HG03039 (cell line): ENCODE measurements around the gene EXPH5.
"Not testable (repeated sequence)": the region's sequence is repeated elsewhere in the genome, so short reads cannot be mapped to it uniquely, and the experiment has no call there.

Experiments used
- ATAC-seq: cut with Tn5 transposase; IDR thresholded peaks from one replicate; pipeline ENCODE4 v1.9.1; 2021; ENCODE audit warnings: mild to moderate bottlenecking, moderate library complexity; ENCODE audit not compliant: unreplicated experiment

The EXPH5 gene, protein sequence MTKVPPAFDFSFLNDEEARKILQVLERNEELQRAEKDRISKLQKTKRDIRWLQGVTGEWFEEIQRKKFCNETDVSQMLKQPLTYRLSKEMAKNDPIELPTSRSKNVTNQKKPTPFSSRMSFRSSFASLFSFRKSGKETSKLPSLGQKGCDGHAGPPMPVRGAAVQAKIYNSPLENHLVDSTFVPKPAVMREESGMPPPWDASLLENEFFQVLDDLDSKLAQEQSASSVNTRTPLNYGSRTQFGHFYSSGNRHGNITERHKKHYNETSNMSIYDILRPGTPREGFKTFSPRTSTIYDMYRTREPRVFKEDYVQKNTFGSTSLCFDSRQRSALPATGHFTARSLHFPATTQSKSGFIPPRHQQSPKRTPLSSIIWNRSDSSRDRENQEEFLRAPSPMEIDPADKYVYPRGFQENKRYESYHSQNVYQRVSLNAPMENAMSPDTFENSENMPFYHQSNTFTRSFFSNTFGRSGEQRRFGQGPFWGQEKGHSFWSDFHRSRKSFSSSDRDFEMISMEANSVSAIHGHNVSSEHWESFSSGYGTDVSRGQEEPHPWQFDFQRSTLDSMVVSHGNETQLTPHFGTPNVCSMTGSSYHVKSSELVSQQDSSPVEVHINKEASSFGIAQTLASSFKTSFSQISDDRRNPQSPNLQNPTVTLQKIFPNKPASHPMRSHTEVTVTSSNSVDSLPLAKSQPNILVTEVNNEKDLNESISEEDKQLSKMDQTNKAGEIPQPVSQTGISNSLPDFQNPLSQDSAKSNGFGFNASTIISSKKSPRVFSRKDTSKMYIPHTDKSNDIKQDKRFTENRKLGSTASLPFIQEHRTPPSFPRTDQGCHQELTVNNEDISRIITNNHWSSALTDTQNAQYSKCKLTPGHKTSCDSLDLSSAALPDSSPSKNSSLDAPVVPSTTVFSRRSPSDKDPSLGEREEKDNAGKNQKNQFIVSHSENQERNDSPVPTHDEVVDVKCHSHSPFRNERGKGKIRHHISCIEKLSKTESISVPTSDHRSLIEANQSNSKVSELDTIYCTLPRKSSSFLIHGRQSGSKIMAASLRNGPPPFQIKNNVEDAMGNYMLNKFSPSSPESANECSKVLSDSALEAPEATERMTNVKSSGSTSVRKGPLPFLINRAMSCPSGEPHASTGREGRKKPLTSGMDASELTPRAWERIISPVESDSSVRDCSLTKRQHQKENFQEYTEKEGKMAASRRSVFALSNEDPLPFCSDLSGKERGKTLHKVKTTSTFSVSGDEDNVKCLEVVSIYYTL (N-terminal part only)

DNA sequence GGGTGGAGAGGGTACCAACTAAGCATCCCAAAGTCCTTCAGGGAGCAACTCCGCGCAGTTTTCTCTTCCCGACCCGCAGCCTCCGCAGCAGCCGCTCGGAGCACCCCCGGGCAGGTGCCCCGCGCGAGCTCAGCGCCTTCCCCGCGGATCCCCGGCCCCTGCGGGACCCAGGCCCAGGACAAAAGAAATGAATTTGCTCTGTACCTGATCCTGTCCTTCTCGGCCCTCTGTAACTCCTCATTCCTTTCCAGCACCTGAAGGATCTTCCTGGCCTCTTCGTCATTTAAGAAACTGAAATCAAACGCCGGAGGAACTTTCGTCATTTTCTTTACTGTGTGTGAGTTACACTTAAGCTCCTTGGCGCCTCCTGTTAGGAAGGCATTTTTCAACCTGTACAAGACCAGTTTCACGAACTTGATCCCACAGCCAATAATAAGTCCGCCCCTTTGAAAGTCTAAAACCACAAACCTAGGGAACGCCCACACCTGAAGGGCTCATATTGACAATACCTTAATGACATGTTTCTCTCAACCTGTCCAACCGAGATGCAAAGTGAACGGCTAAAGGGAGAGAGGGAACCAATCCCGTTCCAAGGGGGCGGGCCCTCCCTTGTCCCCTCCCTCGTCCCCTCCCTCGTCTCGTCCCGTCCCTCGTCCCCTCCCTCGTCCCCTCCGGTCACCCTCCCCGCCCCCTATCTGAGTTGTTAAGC, at the start of gene EXPH5:
Gene EXPH5 (minus strand): TSS at position 555 of the 709 bp plus-strand sequence. CDS start 232 bp downstream, at position 323.
- peak; percentile 91 for ATAC-seq

DNA sequence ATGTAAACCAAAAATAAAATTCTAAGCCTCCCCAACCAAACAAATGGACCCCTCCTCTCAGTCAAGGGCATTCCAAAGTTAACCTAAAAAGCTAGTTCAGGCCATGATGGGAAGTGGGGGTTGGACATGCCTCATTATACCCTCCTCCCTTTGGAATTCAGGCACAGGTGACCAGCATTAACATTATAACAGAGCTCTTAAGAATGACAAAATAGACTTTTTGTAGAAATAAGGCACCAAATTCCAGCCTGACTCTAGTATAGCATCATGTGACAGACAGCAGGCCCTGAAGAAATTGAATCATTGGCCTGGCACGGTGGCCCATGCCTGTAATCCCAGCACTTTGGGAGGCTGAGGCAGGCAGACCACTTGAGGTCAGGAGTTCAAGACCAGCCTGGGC, 48.2 kb upstream of the EXPH5 start:
- not testable (repeated sequence) for ATAC-seq

GRCh38 chr11:108639146-108639545, 45.6 kb upstream of the EXPH5 start:
- no peak for ATAC-seq

- no peak for ATAC-seq
Observed at GRCh38 chr11:108636222-108636621, 42.7 kb upstream of the EXPH5 start.

- ATAC-seq = no peak
Observed at GRCh38 chr11:108635106-108635505, 41.5 kb upstream of the EXPH5 start.

- no peak for ATAC-seq
Observed at GRCh38 chr11:108632041-108632704, 38.6 kb upstream of the EXPH5 start.

DNA sequence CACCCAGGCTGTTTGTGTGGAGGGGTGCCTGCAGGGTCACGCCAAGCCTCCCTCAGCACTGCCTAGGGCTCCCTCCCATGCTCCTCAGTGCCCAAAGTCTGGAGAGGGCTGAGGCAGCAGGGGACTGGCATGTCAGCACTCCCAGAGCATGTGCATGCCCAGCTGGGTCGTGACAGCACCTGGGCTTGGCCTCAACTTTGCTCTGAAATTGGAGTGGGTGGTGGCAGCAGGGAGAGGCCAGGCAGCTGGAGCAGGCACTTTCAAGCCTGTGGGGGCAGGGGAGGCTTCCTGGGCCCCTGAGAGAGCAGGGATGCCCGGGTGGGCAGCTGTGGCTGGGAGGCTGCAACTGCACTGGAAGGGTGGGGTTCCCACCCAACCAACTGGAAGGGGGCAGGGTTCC, 35.7 kb upstream of the EXPH5 start:
- no peak for ATAC-seq

- no peak for ATAC-seq
Observed at GRCh38 chr11:108628812-108629211, 35.2 kb upstream of the EXPH5 start.

DNA sequence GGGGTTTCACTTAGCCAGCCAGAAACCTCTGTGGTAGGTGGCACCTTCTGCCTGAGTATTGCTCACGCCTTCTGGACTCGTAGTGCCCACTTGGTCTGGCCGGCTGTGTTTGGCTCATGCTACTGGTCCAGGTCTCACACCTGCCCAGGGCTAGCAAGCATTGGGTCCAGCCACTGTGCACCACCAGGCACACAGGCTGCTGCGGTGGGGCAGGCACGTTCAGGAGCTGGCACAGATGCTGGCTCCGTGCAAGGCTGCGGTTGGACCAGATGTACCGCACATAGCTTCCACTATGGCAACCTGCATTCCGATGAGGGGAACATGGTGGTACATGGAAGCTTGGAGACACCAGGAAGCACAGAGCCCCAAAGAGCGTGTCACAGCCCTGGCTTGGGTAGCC, 34.8 kb upstream of the EXPH5 start:
- no peak for ATAC-seq

DNA sequence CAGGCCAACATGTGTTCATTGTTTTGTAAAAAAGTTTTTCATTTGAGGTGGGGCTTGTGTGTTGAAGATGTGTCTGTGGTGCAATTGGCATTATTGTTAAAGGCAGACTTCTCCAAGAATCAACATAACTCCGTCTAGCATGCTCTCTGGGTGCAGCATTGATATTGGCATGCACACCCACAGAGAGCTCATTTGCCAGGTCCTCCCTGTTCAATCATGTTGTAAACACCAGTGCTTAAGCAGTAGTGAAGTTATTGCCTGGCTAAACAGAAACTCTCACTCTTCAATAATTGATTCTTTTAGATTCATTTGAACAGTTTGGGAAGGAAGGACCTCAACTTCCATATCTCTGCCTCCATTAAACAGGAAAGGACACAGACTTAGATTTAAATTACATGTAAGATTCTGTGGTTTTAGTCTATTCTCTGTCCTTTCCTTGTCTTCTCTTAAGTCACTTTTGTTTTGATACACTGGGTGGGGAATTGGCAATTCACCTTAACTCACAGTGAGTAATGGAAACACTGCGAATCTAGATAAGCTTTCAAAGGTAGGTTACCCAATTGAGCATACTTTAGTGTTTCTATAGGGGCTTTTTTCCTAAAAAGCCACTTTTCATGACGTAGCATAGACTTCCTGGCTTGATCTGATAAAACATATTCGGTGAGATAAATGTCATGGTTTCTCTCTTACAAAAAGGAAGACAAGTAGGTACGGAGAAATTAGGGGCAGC, 30.8 kb upstream of the EXPH5 start:
- ATAC-seq = no peak

GRCh38 chr11:108622341-108622740, 28.8 kb upstream of the EXPH5 start:
- no peak for ATAC-seq

GRCh38 chr11:108620958-108621772, 27.6 kb upstream of the EXPH5 start:
- ATAC-seq = peak; percentile 87

GRCh38 chr11:108618529-108618928, 25.0 kb upstream of the EXPH5 start:
- ATAC-seq = no peak

GRCh38 chr11:108617055-108617454, 23.5 kb upstream of the EXPH5 start:
- ATAC-seq = no peak

DNA sequence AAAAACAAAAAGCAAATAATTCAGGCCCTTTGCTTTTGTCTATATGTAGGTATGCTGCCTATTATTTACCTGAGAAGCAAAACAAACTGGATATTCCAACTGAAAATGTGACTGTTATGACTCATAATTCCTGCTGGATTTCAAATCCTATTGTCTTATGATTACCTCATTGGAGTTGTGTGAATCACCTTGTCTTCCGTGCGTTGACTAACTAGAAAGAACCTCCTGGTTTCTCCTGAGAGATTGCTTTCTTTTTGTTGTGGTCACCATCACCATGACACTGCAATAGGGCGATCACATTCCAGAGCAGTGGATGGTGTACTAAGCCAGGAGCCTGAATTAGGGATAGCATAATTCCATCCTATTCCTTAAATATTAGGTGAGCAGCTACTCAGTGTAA, 23.0 kb upstream of the EXPH5 start:
- ATAC-seq = no peak

DNA sequence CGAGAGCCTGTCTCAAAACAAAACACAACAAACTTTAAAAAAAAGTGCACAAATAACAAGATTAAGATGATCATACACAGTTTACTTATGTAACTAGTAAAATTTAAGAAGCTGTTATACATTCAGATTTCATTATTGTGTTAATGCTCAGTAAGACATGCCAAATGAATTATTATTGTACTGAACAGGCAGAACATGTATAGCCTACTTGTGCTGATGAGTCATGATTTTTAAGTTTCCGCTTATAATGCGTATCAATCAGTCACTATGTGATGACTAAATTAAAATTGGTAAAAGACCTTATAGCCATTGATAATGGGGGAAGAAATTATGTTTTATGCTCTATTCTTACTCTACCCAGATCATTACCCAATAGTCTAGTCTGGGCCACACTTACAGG, 20.5 kb upstream of the EXPH5 start:
- no peak for ATAC-seq

DNA sequence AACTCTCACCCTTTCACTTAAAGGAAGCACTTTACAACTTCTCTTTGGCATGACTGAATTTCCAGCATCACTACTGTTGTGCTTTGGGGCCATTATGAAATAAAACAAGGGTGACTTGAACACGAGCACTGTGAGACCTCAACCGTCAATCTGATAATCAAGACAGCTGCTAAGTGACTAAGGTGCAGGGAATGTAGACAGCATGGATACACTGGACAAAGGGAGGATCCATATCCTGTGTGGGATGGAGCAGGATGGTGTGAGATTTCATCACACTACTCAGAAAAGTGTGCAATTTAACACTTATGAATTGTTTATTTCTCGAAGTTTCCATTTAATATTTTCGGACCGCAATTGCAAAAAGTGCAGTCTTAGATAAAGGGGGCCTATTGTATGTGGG, 16.1 kb upstream of the EXPH5 start:
- ATAC-seq = no peak

- ATAC-seq = no peak
Observed at GRCh38 chr11:108608548-108608947, 15.0 kb upstream of the EXPH5 start.
